Adipocyte (in vitro differentiated cells): Measurements from ENCODE around the gene CMTM7.
"Not testable (repeated sequence)": the region's sequence is repeated elsewhere in the genome, so short reads cannot be mapped to it uniquely, and the experiment has no call there.

ENCODE experiments used
- DNase-seq: peaks from one replicate; pipeline ENCODE4 v3.0.0-alpha.2; 2015; ENCODE audit warnings: low read depth
- H3K27me3 ChIP-seq: replicated peaks from 2 replicates; pipeline ENCODE4 v1.7.0; 2013; ENCODE audit warnings: mild to moderate bottlenecking, low read length, moderate library complexity; ENCODE audit not compliant: control insufficient read depth, insufficient read depth
- H3K36me3 ChIP-seq: 2 replicates; pipeline ENCODE4 v1.7.0; 2013; ENCODE audit warnings: low read length, mild to moderate bottlenecking, moderate library complexity; ENCODE audit not compliant: control insufficient read depth, insufficient read depth, severe bottlenecking
- H3K4me1 ChIP-seq: 2 replicates; pipeline ENCODE4 v1.7.0; 2013; ENCODE audit warnings: mild to moderate bottlenecking, low read length, moderate library complexity; ENCODE audit not compliant: control insufficient read depth, insufficient read depth
- H3K4me3 ChIP-seq: 2 replicates; pipeline ENCODE4 v1.7.0; 2013; ENCODE audit warnings: mild to moderate bottlenecking, low read length, moderate library complexity
- H3K9ac ChIP-seq: 2 replicates; pipeline ENCODE4 v1.7.0; 2013; ENCODE audit warnings: mild to moderate bottlenecking, low read length, moderate library complexity
- H3K9me3 ChIP-seq: 2 replicates; pipeline ENCODE4 v1.7.0; 2013; ENCODE audit warnings: mild to moderate bottlenecking, low read length, moderate library complexity; ENCODE audit not compliant: control insufficient read depth

CMTM7 gene

GRCh38 chr3:32467333-32468070, 75.8 kb downstream of the CMTM7 start:
- Histone ChIP-seq H3K9ac (no peak overlapping the region), H3K4me1 (peaks cover 17% of the 10 kb centered on the region), H3K9me3 (no peaks in the 10 kb centered on the region), H3K4me3 (no peak overlapping the region), H3K36me3 (peaks cover 10% of the 10 kb centered on the region), H3K27me3 (no peaks in the 10 kb centered on the region)
- DNase-seq = peak; percentile 83

- H3K4me1 ChIP-seq = peaks cover 17% of the 10 kb centered on the region
- no peaks in the 10 kb centered on the region for H3K27me3 ChIP-seq
- DNase-seq = no peak
- H3K9ac ChIP-seq = no peak overlapping the region
- no peak overlapping the region for H3K4me3 ChIP-seq
- H3K36me3 ChIP-seq = peaks cover 10% of the 10 kb centered on the region
- H3K9me3 ChIP-seq = no peaks in the 10 kb centered on the region
Observed at GRCh38 chr3:32469151-32469874, 77.7 kb downstream of the CMTM7 start.

- H3K4me1 ChIP-seq = peaks cover 17% of the 10 kb centered on the region
- H3K27me3 ChIP-seq = no peaks in the 10 kb centered on the region
- no peak overlapping the region for H3K9ac ChIP-seq
- H3K36me3 ChIP-seq = peaks cover 10% of the 10 kb centered on the region
- no peak for DNase-seq
- no peak overlapping the region for H3K4me3 ChIP-seq
- H3K9me3 ChIP-seq = no peaks in the 10 kb centered on the region
Observed at GRCh38 chr3:32470362-32470761, 78.7 kb downstream of the CMTM7 start.

GRCh38 chr3:32471246-32471645, 79.6 kb downstream of the CMTM7 start:
- no peaks in the 10 kb centered on the region for H3K27me3 ChIP-seq
- H3K36me3 ChIP-seq = peaks cover 10% of the 10 kb centered on the region
- H3K4me3 ChIP-seq = no peak overlapping the region
- H3K4me1 ChIP-seq = peaks cover 17% of the 10 kb centered on the region
- no peaks in the 10 kb centered on the region for H3K9me3 ChIP-seq
- no peak overlapping the region for H3K9ac ChIP-seq
- no peak for DNase-seq

GRCh38 chr3:32472151-32472550, 80.5 kb downstream of the CMTM7 start:
- not testable (repeated sequence) for H3K27me3 ChIP-seq, H3K36me3 ChIP-seq, H3K4me3 ChIP-seq, H3K9ac ChIP-seq, H3K9me3 ChIP-seq, DNase-seq
- H3K4me1 ChIP-seq = peaks cover 17% of the 10 kb centered on the region

- Histone ChIP-seq H3K4me1 (peaks cover 13% of the 10 kb centered on the region), H3K27me3 (no peaks in the 10 kb centered on the region), H3K36me3 (peaks cover 1% of the 10 kb centered on the region), H3K4me3 (no peak overlapping the region), H3K9ac (no peak overlapping the region), H3K9me3 (no peaks in the 10 kb centered on the region)
- no peak for DNase-seq
Observed at GRCh38 chr3:32474201-32474600, 82.5 kb downstream of the CMTM7 start.

- Histone ChIP-seq H3K4me1 (peaks cover 15% of the 10 kb centered on the region), H3K36me3 (peaks cover 34% of the 10 kb centered on the region), H3K27me3 (no peaks in the 10 kb centered on the region), H3K9me3 (no peaks in the 10 kb centered on the region), H3K9ac (peak overlapping the region; percentile 3), H3K4me3 (no peak overlapping the region)
- peak; percentile 82 for DNase-seq
Observed at GRCh38 chr3:32480604-32481003, 89.0 kb downstream of the CMTM7 start.

GRCh38 chr3:32481791-32482631, 90.4 kb downstream of the CMTM7 start:
- H3K36me3 ChIP-seq = peaks cover 44% of the 10 kb centered on the region
- no peak for DNase-seq
- no peaks in the 10 kb centered on the region for H3K27me3 ChIP-seq
- no peaks in the 10 kb centered on the region for H3K9me3 ChIP-seq
- no peak overlapping the region for H3K9ac ChIP-seq
- H3K4me1 ChIP-seq = peaks cover 15% of the 10 kb centered on the region
- H3K4me3 ChIP-seq = no peak overlapping the region

- H3K9ac ChIP-seq = no peak overlapping the region
- no peaks in the 10 kb centered on the region for H3K9me3 ChIP-seq
- peaks cover 20% of the 10 kb centered on the region for H3K4me1 ChIP-seq
- no peak overlapping the region for H3K4me3 ChIP-seq
- no peaks in the 10 kb centered on the region for H3K27me3 ChIP-seq
- no peak for DNase-seq
- H3K36me3 ChIP-seq = peaks cover 49% of the 10 kb centered on the region
Observed at GRCh38 chr3:32482693-32483092, 91.0 kb downstream of the CMTM7 start.

GRCh38 chr3:32483772-32484171, 92.1 kb downstream of the CMTM7 start:
- peaks cover 54% of the 10 kb centered on the region for H3K36me3 ChIP-seq

GRCh38 chr3:32484436-32484835, 92.8 kb downstream of the CMTM7 start:
- DNase-seq = no peak
- Histone ChIP-seq H3K9ac (no peak overlapping the region), H3K27me3 (no peaks in the 10 kb centered on the region), H3K4me1 (peaks cover 29% of the 10 kb centered on the region), H3K4me3 (no peak overlapping the region), H3K36me3 (peaks cover 54% of the 10 kb centered on the region), H3K9me3 (no peaks in the 10 kb centered on the region)

More at GRCh38 chr3:32483772-32484171, 92.1 kb downstream of the CMTM7 start:
- Histone ChIP-seq H3K4me3 (no peak overlapping the region), H3K4me1 (peaks cover 29% of the 10 kb centered on the region), H3K9me3 (no peaks in the 10 kb centered on the region), H3K27me3 (no peaks in the 10 kb centered on the region), H3K9ac (no peak overlapping the region)
- no peak for DNase-seq
